HEK293T (cell line): ENCODE data around the gene CPE.

ENCODE experiments used
- CTCF ChIA-PET: fragments of 350-600 bp; formaldehyde crosslinking; extraction: SDS; loops from one replicate; lab custom pipeline; 2021; ENCODE audit warnings: antibody characterized with exemption, inconsistent platforms; lab: Yijun Ruan, JAX
- POLR2A ChIA-PET: fragments of 350-600 bp; formaldehyde crosslinking; extraction: SDS; loops from one replicate; lab custom pipeline; 2020; ENCODE audit warnings: antibody characterized with exemption, inconsistent platforms; lab: Yijun Ruan, JAX
- DNase-seq: peaks from one replicate; pipeline ENCODE4 v3.0.0; 2012; ENCODE audit warnings: mixed read lengths; ENCODE audit errors: extremely low spot score
- ARNT ChIP-seq: fragments of 450-650 bp; IDR thresholded peaks from 2 replicates; pipeline ENCODE4 v1.6.1; 2017; ENCODE audit warnings: mild to moderate bottlenecking
- BHLHE40 ChIP-seq: fragments of 450-650 bp; IDR thresholded peaks from 2 replicates; pipeline ENCODE4 v1.6.1; 2016; ENCODE audit warnings: mild to moderate bottlenecking, moderate library complexity, borderline replicate concordance
- CTBP1 ChIP-seq: fragments of 450-650 bp; IDR thresholded peaks from 2 replicates; pipeline ENCODE4 v1.6.1; 2016; ENCODE audit warnings: borderline replicate concordance
- ELF4 ChIP-seq: fragments of 450-650 bp; IDR thresholded peaks from 2 replicates; pipeline ENCODE4 v1.6.1; 2017; ENCODE audit warnings: antibody characterized with exemption
- FOXA1 ChIP-seq: fragments of 450-650 bp; IDR thresholded peaks from 2 replicates; pipeline ENCODE4 v1.6.1; 2016; ENCODE audit warnings: mild to moderate bottlenecking
- FOXK2 ChIP-seq: fragments of 450-650 bp; IDR thresholded peaks from 2 replicates; pipeline ENCODE4 v1.6.1; 2016; ENCODE audit warnings: mild to moderate bottlenecking
- FOXM1 ChIP-seq: fragments of 450-650 bp; IDR thresholded peaks from 2 replicates; pipeline ENCODE4 v1.6.1; 2017; ENCODE audit warnings: mild to moderate bottlenecking, borderline replicate concordance
- HDGF ChIP-seq: fragments of 450-650 bp; IDR thresholded peaks from 2 replicates; pipeline ENCODE4 v1.6.1; 2017; ENCODE audit warnings: antibody characterized with exemption, borderline replicate concordance
- L3MBTL2 ChIP-seq: fragments of 450-650 bp; conservative IDR thresholded peaks from 2 replicates; pipeline ENCODE4 v1.6.1; 2016; ENCODE audit warnings: mild to moderate bottlenecking
- LEF1 ChIP-seq: fragments of 450-650 bp; IDR thresholded peaks from 2 replicates; pipeline ENCODE4 v1.6.1; 2017; ENCODE audit warnings: mild to moderate bottlenecking, borderline replicate concordance
- NFRKB ChIP-seq: fragments of 450-650 bp; IDR thresholded peaks from 2 replicates; pipeline ENCODE4 v1.6.1; 2016; ENCODE audit warnings: mild to moderate bottlenecking, moderate library complexity
- PKNOX1 ChIP-seq: fragments of 450-650 bp; IDR thresholded peaks from 2 replicates; pipeline ENCODE4 v1.6.1; 2016
- SP1 ChIP-seq: fragments of 450-650 bp; IDR thresholded peaks from 2 replicates; pipeline ENCODE4 v1.6.1; 2017
- SUZ12 ChIP-seq: fragments of 450-650 bp; IDR thresholded peaks from 2 replicates; pipeline ENCODE4 v1.6.1; 2016; ENCODE audit warnings: mild to moderate bottlenecking
- TARDBP ChIP-seq: fragments of 450-650 bp; IDR thresholded peaks from 2 replicates; pipeline ENCODE4 v1.6.1; 2016
- ZNF384 ChIP-seq: fragments of 450-650 bp; IDR thresholded peaks from 2 replicates; pipeline ENCODE4 v1.6.1; 2016

CPE gene

GRCh38 chr4:165375465-165375864, 3.3 kb upstream of the CPE start:
- TF ChIP-seq NFRKB (no peak), FOXK2 (no peak), TARDBP (no peak), L3MBTL2 (no peak), HDGF (no peak), LEF1 (no peak), SUZ12 (no peak), PKNOX1 (no peak), BHLHE40 (no peak), ARNT (no peak), ZNF384 (no peak)
- POLR2A ChIA-PET = no interaction called here
- no peak for DNase-seq
- CTCF ChIA-PET = no interaction called here

- no peak for DNase-seq
- TF ChIP-seq TARDBP (no peak), NFRKB (no peak)
- ChIA-PET POLR2A (interaction anchor here (0.7 to 1.1 kb wide), 10 partner anchors 10 to 236 kb away, joined by 3 to 7 read pairs (median 4); partner anchors contain the start of gene MSMO1), CTCF (interaction anchor here (0.7 to 1.6 kb wide), 7 partner anchors 9 to 86 kb away, joined by 3 read pairs; no protein-coding TSS in a partner anchor)
Observed at GRCh38 chr4:165378398-165378744, 437 bp upstream of the CPE start.

- ChIA-PET POLR2A (interaction anchor here (0.5 kb wide), 1 partner anchor 52 kb away, joined by 3 read pairs; the partner anchor contains the start of gene MSMO1), CTCF (interaction anchor here (1.6 kb wide), 1 partner anchor 21 kb away, joined by 3 read pairs; no protein-coding TSS in a partner anchor)
- peak; percentile 34 for DNase-seq
- no peak for TF ChIP-seq HDGF
- TF ChIP-seq TARDBP = no peak
- no peak for TF ChIP-seq FOXK2
- no peak for TF ChIP-seq SUZ12
- no peak for TF ChIP-seq CTBP1
- TF ChIP-seq NFRKB = no peak
- no peak for TF ChIP-seq ARNT
- no peak for TF ChIP-seq FOXA1
- TF ChIP-seq SP1 = no peak
- no peak for TF ChIP-seq PKNOX1
- TF ChIP-seq L3MBTL2 = no peak
- TF ChIP-seq ELF4 = no peak
- no peak for TF ChIP-seq BHLHE40
- TF ChIP-seq FOXM1 = no peak
- no peak for TF ChIP-seq LEF1
- TF ChIP-seq ZNF384 = no peak
Observed at GRCh38 chr4:165379678-165380064, 863 bp downstream of the CPE start.

- ChIA-PET POLR2A (no interaction called here), CTCF (interaction anchor here (0.6 to 1.6 kb wide), 4 partner anchors 15 to 1876 kb away, joined by 3 to 5 read pairs (median 3); no protein-coding TSS in a partner anchor)
- TF ChIP-seq FOXA1 = no peak
- TF ChIP-seq L3MBTL2 = no peak
- no peak for TF ChIP-seq LEF1
- no peak for TF ChIP-seq ELF4
- TF ChIP-seq ARNT = no peak
- TF ChIP-seq SP1 = no peak
- TF ChIP-seq NFRKB = no peak
- TF ChIP-seq TARDBP = no peak
- TF ChIP-seq ZNF384 = no peak
- TF ChIP-seq HDGF = no peak
- no peak for TF ChIP-seq SUZ12
- no peak for TF ChIP-seq FOXK2
- TF ChIP-seq BHLHE40 = no peak
- DNase-seq = no peak
Observed at GRCh38 chr4:165380805-165381204, 2.0 kb downstream of the CPE start.

- CTCF ChIA-PET = interaction anchor here (1.0 to 1.6 kb wide), 2 partner anchors 26 to 251 kb away, joined by 3 to 5 read pairs; no protein-coding TSS in a partner anchor
- TF ChIP-seq FOXK2 (no peak), ARNT (no peak), FOXM1 (no peak), ZNF384 (no peak), LEF1 (no peak), L3MBTL2 (no peak), NFRKB (no peak)
- no peak for DNase-seq
- POLR2A ChIA-PET = no interaction called here
Observed at GRCh38 chr4:165381821-165382373, 3.1 kb downstream of the CPE start.

- ChIA-PET POLR2A (interaction anchor here (0.9 kb wide), 1 partner anchor 270 kb away, joined by 3 read pairs; the partner anchor contains the start of gene TMEM192), CTCF (no interaction called here)
- TF ChIP-seq ZNF384 = no peak
- no peak for TF ChIP-seq FOXM1
- no peak for DNase-seq
Observed at GRCh38 chr4:165382640-165383039, 3.8 kb downstream of the CPE start.

GRCh38 chr4:165383591-165384073, 4.8 kb downstream of the CPE start:
- ChIA-PET POLR2A (interaction anchor here (0.9 kb wide), 1 partner anchor 271 kb away, joined by 3 read pairs; the partner anchor contains the start of gene TMEM192), CTCF (interaction anchor here (0.9 to 1.7 kb wide), 7 partner anchors 10 to 252 kb away, joined by 3 to 7 read pairs (median 5); no protein-coding TSS in a partner anchor)
- DNase-seq = no peak
- TF ChIP-seq PKNOX1 (no peak), ZNF384 (no peak), HDGF (no peak), SUZ12 (no peak), BHLHE40 (no peak), CTBP1 (no peak), LEF1 (no peak), ELF4 (no peak), SP1 (no peak), FOXK2 (no peak), ARNT (no peak), L3MBTL2 (no peak), FOXA1 (no peak), NFRKB (no peak)
